Activated CD4-positive, alpha-beta T cell treated with anti-CD3 and anti-CD28 coated beads, Interleukin-2, amount 10 ng/mL, durations not matched to agents 24 days and 14 days (primary cell): ENCODE results near the gene ERP27. TPM values are rescaled to one million over a fixed set of nuclear protein-coding genes. Genes with fewer than 3 reads are reported as not detected.
A peak's percentile ranks its signal among the peaks of the same experiment; 100 is the strongest.

Experiments used
- DNase-seq: peaks from one replicate; pipeline ENCODE4 v3.0.0; 2022
- H3K27ac Mint-ChIP-seq: one replicate; pipeline ENCODE4 v1.8.0; 2022; ENCODE audit warnings: mild to moderate bottlenecking, mixed read lengths
- H3K27me3 Mint-ChIP-seq: one replicate; pipeline ENCODE4 v1.8.0; 2022; ENCODE audit warnings: mixed read lengths
- H3K36me3 Mint-ChIP-seq: one replicate; pipeline ENCODE4 v1.8.0; 2022; ENCODE audit warnings: low read depth, mild to moderate bottlenecking, mixed read lengths
- H3K4me1 Mint-ChIP-seq: one replicate; pipeline ENCODE4 v1.8.0; 2021; ENCODE audit warnings: mixed read lengths
- H3K4me3 Mint-ChIP-seq: one replicate; pipeline ENCODE4 v1.8.0; 2022; ENCODE audit warnings: mild to moderate bottlenecking, moderate library complexity, mixed read lengths
- H3K9me3 Mint-ChIP-seq: one replicate; pipeline ENCODE4 v1.8.0; 2021; ENCODE audit warnings: mixed read lengths
- intact Hi-C: fragments of 100-400 bp; cut with micrococcal nuclease; formaldehyde crosslinking; loops from one replicate; pipeline ENCODE4 v1.15.1; 2023
- total RNA-seq: library from RNA; stranded (reverse); gene quantifications from 2 replicates; pipeline ENCODE4 v1.2.3, GENCODE V29; 2022

Gene ERP27
- total RNA-seq, 1 donor from 2014 or later: 1.8 TPM

DNA sequence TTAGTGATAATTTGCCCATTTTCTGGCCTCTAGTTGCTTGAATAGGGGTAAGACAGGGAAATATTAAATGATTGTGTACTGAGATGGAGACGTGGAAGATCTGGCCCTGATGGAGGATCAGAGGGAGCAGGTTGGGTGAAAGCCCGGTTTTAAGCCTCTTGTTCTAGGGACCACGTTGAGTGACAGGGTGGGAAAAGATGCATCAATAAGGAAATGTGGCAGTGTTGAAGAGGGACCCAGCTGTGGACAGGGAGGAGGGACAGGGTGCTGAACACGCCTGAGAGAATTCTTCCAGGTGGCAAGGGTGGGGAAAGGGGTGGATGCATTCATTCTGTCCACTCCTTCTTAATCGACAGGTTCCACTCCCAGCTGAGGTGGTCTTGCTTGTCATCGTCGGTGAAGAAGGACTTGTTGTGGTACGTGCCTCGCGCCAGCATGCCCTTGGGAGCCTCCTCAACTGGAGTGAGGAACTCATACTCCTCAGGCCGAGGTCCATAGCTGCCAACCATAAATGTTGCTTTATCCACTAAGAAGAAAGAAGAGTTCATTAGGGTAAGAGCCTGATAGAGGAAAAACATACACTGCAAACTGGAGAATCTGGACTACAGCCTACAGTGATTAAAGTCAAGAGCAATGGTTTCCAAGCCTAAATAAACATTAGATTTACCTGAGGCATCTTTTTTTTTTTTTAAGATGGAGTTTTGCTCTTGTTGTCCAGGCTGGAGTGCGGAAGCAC is 4.0 kb upstream of the ERP27 start:
- H3K27ac Mint-ChIP-seq: peak overlapping the region; percentile 0
- H3K4me1 Mint-ChIP-seq: peaks cover 34% of the 10 kb centered on the region
- DNase-seq: peak; percentile 52
- H3K36me3 Mint-ChIP-seq: peaks cover 76% of the 10 kb centered on the region
- H3K4me3 Mint-ChIP-seq: no peak overlapping the region
- no peaks in the 10 kb centered on the region for H3K9me3 Mint-ChIP-seq
- intact Hi-C loops: no loop called here
- H3K27me3 Mint-ChIP-seq: no peaks in the 10 kb centered on the region

DNA sequence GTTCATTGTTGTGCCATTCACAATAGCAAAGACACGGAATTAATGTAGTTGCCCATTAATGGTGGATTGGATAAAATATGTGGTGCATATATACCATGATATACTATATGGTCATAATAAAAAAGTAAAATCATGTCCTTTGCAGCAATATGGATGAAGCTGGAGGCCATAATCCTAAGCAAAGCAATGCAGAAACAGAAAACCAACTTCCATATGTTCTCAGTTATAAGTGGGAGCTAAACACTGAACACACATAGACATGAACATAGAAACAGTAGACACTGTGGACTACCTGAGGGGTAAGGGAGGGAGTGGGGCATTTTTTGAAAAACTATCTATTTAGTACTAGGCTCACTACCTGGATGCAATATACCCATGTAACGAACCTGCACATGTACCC is 3.0 kb upstream of the ERP27 start:
- Mint-ChIP-seq H3K27ac (no peak overlapping the region), H3K9me3 (no peaks in the 10 kb centered on the region), H3K36me3 (peaks cover 74% of the 10 kb centered on the region), H3K4me1 (peaks cover 27% of the 10 kb centered on the region), H3K4me3 (no peak overlapping the region), H3K27me3 (no peaks in the 10 kb centered on the region)
- intact Hi-C loops: loop anchor here (2.0 kb wide), 1 partner anchor 53 kb away; no protein-coding TSS in a partner anchor
- peak; percentile 45 for DNase-seq

GRCh38 chr12:14937689-14938088 is 648 bp downstream of the ERP27 start:
- Mint-ChIP-seq H3K36me3 (peaks cover 63% of the 10 kb centered on the region), H3K4me3 (no peak overlapping the region), H3K9me3 (no peaks in the 10 kb centered on the region), H3K27ac (peak overlapping the region; percentile 27), H3K27me3 (no peaks in the 10 kb centered on the region), H3K4me1 (peaks cover 15% of the 10 kb centered on the region)
- peak; percentile 74 for DNase-seq
- intact Hi-C loops: no loop called here

DNA sequence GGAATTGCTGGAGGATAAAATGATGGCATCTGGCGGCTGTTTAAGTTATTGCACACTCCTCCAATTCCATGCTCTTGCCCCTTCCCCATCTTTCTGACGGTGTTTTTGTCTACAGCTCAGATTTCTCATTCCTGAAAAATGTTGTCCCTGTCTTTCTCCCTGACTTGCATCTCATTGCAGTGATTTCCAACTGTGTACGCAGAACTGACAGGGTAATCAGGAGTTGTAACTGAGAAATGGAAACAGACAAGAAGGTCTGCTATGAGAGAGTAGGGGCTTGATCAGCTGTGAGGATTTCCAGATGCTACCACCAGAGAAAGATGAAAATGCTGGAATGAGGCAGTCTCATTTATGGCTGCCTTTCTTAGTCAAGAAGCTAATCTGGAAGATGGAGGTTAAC is 1.3 kb downstream of the ERP27 start:
- Mint-ChIP-seq H3K9me3 (no peaks in the 10 kb centered on the region), H3K4me3 (no peak overlapping the region), H3K27me3 (no peaks in the 10 kb centered on the region), H3K36me3 (peaks cover 62% of the 10 kb centered on the region), H3K27ac (no peak overlapping the region), H3K4me1 (peaks cover 15% of the 10 kb centered on the region)
- DNase-seq: no peak
- intact Hi-C loops: no loop called here

- intact Hi-C loops: no loop called here
- H3K4me1 Mint-ChIP-seq: peaks cover 15% of the 10 kb centered on the region
Measured at GRCh38 chr12:14936224-14936861, 2.0 kb downstream of the ERP27 start.

GRCh38 chr12:14935031-14935430 is 3.3 kb downstream of the ERP27 start:
- intact Hi-C loops: no loop called here
- Mint-ChIP-seq H3K9me3 (no peaks in the 10 kb centered on the region), H3K36me3 (peaks cover 55% of the 10 kb centered on the region), H3K27ac (no peak overlapping the region), H3K27me3 (no peaks in the 10 kb centered on the region), H3K4me1 (peaks cover 10% of the 10 kb centered on the region), H3K4me3 (no peak overlapping the region)
- DNase-seq: no peak

More at GRCh38 chr12:14936224-14936861, 2.0 kb downstream of the ERP27 start:
- no peak for DNase-seq
- Mint-ChIP-seq H3K4me3 (no peak overlapping the region), H3K27ac (no peak overlapping the region), H3K36me3 (peaks cover 60% of the 10 kb centered on the region), H3K9me3 (no peaks in the 10 kb centered on the region), H3K27me3 (no peaks in the 10 kb centered on the region)

GRCh38 chr12:14934511-14934910 is 3.8 kb downstream of the ERP27 start:
- Mint-ChIP-seq H3K4me3 (no peak overlapping the region), H3K36me3 (peaks cover 50% of the 10 kb centered on the region)

DNA sequence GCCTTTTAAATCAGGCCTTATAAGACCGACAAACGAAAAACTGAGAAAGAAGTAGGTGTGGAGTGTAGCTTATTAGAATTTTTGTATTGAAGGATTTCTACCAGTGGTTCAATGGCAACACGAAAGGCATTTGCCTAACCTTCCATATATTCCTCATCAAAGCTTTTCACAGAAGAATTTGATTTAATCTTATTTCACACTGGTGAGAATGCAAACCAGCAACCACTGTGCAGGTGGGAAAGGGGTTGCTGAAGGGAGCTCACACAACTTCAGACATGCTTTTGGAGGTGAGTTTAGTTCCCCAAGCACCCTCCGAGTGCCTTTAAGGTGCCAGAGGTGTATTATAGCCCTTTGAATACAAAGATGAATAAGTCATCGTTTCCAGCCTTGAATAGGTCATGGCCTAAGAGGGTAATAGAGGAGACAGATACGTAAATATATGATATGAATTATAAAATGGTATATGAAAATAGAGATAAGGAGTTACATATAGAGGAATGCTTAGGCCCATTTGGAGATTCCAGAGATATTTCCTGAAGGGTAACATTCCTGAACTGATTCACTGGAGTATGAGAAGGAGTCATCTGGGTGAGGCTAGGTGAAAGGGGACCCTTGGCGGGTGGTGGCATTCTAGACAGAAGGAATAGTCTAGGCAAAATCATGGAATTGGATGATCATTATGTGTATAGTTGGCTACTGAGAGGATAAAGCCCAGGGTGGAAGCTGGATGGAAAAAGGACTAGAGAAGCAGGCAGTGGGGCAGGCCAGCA is 6.4 kb downstream of the ERP27 start:
- intact Hi-C loops: no loop called here
- H3K9me3 Mint-ChIP-seq: no peaks in the 10 kb centered on the region
- no peaks in the 10 kb centered on the region for H3K4me1 Mint-ChIP-seq
- no peak overlapping the region for H3K4me3 Mint-ChIP-seq
- no peak overlapping the region for H3K27ac Mint-ChIP-seq
- H3K27me3 Mint-ChIP-seq: no peaks in the 10 kb centered on the region
- peaks cover 51% of the 10 kb centered on the region for H3K36me3 Mint-ChIP-seq
- DNase-seq: no peak

More at GRCh38 chr12:14934511-14934910, 3.8 kb downstream of the ERP27 start:
- no peaks in the 10 kb centered on the region for H3K9me3 Mint-ChIP-seq
- H3K4me1 Mint-ChIP-seq: peaks cover 8% of the 10 kb centered on the region
- intact Hi-C loops: no loop called here
- H3K27ac Mint-ChIP-seq: no peak overlapping the region
- no peaks in the 10 kb centered on the region for H3K27me3 Mint-ChIP-seq
- no peak for DNase-seq

DNA sequence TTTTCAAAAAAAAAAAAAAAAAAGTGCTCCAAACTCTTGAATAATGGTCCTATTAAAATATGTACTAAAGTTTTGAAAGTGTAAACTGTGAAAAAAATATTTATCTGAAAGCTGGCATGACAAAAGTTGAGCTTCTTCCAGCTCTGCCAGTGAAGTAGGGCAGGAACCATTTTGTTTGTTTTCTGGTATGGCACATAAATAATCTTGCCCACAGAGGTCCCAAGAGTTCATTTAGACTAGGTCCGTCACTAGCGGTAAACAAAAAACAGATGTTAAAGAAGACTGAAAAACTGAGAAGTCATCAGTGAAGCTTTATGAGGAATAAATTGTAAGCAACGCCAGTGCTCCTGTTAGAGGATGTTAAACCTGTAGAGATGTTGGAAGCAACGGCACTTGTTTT is 7.0 kb downstream of the ERP27 start:
- no peaks in the 10 kb centered on the region for H3K4me1 Mint-ChIP-seq
- H3K27me3 Mint-ChIP-seq: no peaks in the 10 kb centered on the region
- H3K4me3 Mint-ChIP-seq: no peak overlapping the region
- no peak for DNase-seq
- no peak overlapping the region for H3K27ac Mint-ChIP-seq
- intact Hi-C loops: no loop called here
- H3K9me3 Mint-ChIP-seq: no peaks in the 10 kb centered on the region
- H3K36me3 Mint-ChIP-seq: peaks cover 47% of the 10 kb centered on the region

DNA sequence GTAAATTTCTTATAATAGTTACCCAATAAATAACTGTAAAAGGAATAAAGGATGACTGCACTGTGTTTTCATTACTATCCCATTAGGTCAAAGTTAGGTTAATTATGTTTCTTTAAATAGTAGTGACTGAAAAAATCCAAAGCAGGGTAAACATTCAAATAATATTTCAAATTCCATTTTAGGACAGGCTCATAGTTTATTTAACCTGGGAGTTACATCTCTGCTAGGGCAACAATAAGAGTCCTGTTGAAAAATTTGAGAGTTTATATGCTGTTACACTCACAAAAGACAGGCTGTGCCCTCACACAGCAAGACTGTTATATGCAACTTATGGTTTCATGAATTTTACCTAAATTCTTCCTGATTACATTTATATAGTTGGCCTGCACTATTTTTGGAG is 8.0 kb downstream of the ERP27 start:
- Mint-ChIP-seq H3K27me3 (no peaks in the 10 kb centered on the region), H3K9me3 (no peaks in the 10 kb centered on the region), H3K36me3 (peaks cover 45% of the 10 kb centered on the region), H3K27ac (no peak overlapping the region), H3K4me1 (no peaks in the 10 kb centered on the region), H3K4me3 (no peak overlapping the region)
- intact Hi-C loops: no loop called here
- DNase-seq: no peak

- no peaks in the 10 kb centered on the region for H3K27me3 Mint-ChIP-seq
- intact Hi-C loops: no loop called here
- H3K27ac Mint-ChIP-seq: no peak overlapping the region
- H3K36me3 Mint-ChIP-seq: peaks cover 42% of the 10 kb centered on the region
- H3K9me3 Mint-ChIP-seq: no peaks in the 10 kb centered on the region
- H3K4me1 Mint-ChIP-seq: no peaks in the 10 kb centered on the region
- no peak overlapping the region for H3K4me3 Mint-ChIP-seq
- DNase-seq: no peak
Measured at GRCh38 chr12:14928931-14929330, 9.4 kb downstream of the ERP27 start.

- Mint-ChIP-seq H3K9me3 (no peaks in the 10 kb centered on the region), H3K4me1 (no peaks in the 10 kb centered on the region), H3K27me3 (no peaks in the 10 kb centered on the region), H3K27ac (no peak overlapping the region), H3K4me3 (no peak overlapping the region), H3K36me3 (peaks cover 31% of the 10 kb centered on the region)
- no peak for DNase-seq
- intact Hi-C loops: no loop called here
Measured at GRCh38 chr12:14927267-14927666, 11.1 kb downstream of the ERP27 start.

- no peak for DNase-seq
- Mint-ChIP-seq H3K36me3 (peaks cover 32% of the 10 kb centered on the region), H3K9me3 (no peaks in the 10 kb centered on the region), H3K27ac (no peak overlapping the region), H3K27me3 (no peaks in the 10 kb centered on the region), H3K4me3 (no peak overlapping the region), H3K4me1 (peaks cover 15% of the 10 kb centered on the region)
- intact Hi-C loops: no loop called here
Measured at GRCh38 chr12:14924541-14924940, 13.8 kb downstream of the ERP27 start.

- Mint-ChIP-seq H3K4me3 (no peak overlapping the region), H3K4me1 (peaks cover 15% of the 10 kb centered on the region), H3K27ac (no peak overlapping the region), H3K36me3 (peaks cover 36% of the 10 kb centered on the region), H3K9me3 (no peaks in the 10 kb centered on the region), H3K27me3 (no peaks in the 10 kb centered on the region)
- intact Hi-C loops: no loop called here
- no peak for DNase-seq
Measured at GRCh38 chr12:14923944-14924343, 14.4 kb downstream of the ERP27 start.
